Stromal cell of bone marrow (primary cell): ENCODE measurements around the gene ZFYVE28.
"Not testable (repeated sequence)": the region's sequence is repeated elsewhere in the genome, so short reads cannot be mapped to it uniquely, and the experiment has no call there.

Experiments
- DNase-seq: peaks from one replicate; pipeline ENCODE4 v3.0.0-alpha.2; 2012; ENCODE audit warnings: low read depth

The ZFYVE28 gene

GRCh38 chr4:2446656-2447564, 28.5 kb upstream of the ZFYVE28 start:
- no peak for DNase-seq

DNA sequence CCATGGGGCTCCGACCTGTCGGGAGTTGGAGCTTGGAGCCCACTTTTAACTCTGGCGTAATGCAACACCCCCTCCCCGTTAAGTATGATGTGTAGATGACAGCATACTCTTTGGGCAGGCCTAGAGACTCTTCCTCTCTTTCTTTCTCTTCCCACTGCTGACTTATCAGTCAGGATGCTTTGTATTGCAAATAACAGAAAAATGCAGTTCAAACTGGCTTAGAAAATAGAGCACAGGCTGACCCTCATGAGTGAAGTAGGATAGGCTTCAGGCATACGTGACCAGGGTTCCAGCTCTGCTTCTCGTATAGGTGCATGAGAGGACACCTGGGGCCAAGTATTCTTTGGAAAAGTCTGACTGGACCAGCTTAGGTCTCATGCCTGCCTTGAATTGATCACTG, 27.1 kb upstream of the ZFYVE28 start:
- no peak for DNase-seq

GRCh38 chr4:2445130-2445529, 26.7 kb upstream of the ZFYVE28 start:
- no peak for DNase-seq

DNA sequence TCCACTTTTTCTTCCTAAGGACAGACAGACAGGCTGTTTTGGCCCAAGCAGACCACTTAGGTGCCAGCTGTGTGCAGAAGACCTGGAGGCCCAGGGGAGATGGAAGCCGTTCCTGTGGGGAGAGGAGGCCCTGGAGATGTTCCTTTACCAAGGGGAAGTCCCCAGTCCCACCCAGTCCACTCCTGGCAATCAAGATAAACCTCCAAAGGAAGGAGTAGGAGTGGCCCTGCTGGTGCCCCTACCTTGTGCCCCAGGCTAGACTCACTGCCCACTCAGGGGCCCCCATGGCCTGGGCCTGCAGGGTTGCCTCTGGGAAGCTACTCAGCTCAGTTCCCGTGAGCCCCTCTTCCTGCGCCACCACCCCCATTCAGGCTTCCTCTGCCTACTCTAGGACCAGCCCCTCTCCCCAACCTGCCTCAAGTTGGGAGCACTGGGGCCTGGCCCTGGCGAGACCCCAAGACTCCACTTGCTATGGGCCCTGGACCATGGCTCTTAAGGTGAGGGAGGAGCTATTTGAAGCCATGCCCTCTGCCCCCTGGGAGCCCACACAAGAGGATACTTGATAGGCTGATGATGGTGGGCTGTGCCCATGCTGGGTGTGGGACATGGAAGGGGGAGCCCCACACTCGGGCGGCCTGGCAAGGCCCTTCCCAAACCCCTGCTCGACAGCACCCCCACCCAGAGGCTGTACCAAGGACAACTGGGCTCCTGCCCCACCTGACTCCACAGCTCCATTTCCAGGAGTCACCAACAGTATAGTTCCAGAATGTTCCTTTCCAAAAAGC, 25.7 kb upstream of the ZFYVE28 start:
- DNase-seq: no peak

DNA sequence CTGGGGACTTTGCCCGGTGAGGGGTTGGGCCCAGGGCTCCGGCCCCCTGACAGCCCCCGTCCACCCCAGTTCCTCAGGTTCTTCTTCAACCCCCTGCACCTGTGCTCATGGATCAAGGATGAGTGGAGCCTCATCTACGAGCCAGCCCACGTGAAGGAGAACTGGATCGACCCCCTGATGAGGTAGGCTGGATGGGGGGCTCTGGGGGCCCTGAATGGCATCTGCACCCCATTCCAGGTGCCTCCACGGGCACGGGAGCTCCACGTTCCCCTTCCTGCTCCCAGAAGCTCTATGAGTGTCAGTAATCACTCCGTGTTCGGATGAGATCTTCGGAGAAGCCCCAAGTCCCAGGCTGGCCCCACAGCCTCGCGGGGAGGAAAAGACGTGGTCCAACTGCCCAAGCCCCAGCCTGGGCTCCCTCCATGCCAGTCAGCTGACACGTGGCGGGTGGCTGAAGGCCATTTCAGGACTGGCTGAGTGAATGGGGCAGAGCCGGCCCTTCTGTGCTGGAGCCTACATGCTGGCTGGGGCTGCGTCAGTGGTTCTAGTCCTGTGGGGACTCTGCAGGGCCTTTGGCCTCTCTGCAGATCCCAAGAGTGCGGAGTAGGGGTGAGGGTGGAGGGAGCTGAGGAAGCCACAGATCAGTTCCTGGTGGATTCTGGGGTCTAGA, 24.8 kb upstream of the ZFYVE28 start:
- no peak for DNase-seq

DNA sequence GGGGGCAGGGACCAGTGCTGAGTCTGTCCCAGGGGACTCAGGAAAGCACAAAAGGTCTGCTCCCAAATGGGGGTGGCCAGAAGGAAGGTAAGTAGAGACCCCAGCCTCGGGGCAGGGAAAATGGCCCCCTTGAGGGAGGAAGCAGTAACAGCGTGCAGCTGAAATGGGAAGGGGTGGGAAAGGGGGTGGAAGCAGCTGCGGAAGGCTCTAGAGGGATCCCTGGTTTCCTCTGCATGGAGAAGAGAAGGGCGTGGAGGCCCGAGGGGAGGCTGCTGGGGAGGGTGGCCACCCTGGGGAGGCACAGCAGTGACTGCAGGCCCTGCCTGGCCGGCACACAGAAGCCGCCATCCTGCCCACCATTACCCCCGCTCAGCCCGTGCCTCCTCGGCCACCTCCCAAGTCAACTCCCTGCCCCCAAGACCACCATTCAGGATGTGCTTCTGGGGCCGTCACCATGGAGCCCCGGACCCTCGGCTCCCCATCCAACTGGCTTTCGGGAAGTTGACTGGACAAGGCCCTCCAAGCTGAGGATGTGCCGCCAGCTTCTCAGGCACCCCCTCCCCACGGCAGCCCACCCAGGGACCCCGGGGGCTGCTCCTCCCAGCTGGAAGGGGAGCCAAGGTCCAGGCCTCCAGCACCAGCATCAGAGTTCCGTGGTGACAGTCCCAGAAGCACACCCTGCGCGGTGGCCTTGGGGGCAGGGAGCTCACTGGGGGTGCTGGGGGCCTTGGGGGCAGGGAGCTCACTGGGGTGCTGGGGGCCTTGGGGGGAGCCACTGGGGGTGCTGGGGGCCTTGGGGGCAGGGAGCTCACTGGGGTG, 23.9 kb upstream of the ZFYVE28 start:
- DNase-seq: no peak

DNA sequence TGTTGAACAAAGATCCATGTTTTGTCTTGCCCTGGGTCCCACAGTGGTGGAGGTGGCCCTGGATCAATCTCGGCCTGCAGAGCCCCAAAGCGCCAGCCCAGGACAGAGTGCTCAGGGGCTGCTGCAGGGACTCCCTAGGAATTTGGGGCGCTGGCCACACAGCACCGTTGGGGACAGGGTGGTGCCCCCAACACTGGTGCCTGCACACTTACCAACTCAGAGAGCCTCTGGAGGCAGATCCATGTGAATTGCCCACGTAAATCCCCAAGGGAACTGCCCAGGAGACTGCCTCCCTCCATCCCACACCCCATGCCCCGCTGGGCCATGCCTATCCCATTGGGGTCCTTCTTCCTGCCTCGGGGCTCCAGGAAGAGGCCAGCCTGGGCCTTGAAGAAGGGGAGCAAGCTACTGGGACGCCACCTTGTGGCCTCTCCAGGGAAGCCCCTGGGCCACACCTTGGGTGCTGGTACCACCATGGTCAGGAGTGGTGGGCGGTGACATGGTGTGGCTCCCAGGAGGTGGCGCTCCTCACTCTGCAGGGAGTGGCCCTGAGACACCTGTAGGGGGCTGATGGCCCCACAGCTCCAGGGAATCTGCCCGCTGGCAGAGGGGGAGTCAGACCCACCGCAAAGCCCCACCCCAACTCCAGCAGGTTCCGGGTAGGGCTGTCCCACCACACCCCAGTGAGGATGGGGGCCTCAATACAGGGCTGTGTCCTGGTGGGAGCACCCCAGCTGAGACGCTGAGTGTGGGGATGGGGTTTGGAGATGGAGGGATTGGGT, 23.1 kb upstream of the ZFYVE28 start:
- DNase-seq: no peak

- no peak for DNase-seq
Observed at GRCh38 chr4:2438822-2439718, 20.6 kb upstream of the ZFYVE28 start.

- DNase-seq: no peak
Observed at GRCh38 chr4:2437475-2438215, 19.2 kb upstream of the ZFYVE28 start.

DNA sequence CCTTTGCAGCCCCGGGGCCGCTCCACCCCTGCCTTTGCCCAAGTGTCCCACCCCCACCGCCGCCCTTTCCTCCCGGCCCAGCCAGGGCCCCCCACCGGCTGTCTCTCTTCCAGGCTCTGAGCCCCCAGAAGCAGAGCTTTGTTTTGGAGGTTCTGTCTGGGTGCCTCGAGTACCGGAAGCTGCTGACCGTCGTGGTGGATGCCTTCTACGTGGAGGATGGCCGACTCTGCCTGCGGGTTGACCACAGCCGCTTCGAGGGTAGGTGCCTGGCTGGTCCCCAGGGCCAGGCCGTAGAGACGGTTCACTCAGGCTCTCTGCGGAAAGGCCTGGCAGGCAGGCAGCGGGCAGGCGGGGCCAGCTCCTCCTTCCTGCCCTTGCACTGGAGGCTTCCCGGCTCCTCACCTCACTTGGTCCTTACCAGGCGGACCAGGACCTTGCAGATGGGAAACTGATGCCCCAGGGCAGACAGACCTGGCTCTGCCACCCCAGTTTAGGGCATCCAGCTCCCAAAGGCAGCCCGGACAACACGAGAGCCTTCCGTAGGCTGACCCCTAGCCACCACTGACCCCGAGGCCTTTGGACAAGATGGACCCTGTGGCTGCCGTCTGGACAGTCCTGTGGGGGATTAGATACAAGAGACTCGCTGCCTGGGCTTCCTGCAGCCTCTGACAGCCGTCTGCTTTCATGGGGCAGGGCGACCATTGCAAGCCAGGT, 18.5 kb upstream of the ZFYVE28 start:
- no peak for DNase-seq

GRCh38 chr4:2436301-2436700, 17.9 kb upstream of the ZFYVE28 start:
- DNase-seq: no peak

DNA sequence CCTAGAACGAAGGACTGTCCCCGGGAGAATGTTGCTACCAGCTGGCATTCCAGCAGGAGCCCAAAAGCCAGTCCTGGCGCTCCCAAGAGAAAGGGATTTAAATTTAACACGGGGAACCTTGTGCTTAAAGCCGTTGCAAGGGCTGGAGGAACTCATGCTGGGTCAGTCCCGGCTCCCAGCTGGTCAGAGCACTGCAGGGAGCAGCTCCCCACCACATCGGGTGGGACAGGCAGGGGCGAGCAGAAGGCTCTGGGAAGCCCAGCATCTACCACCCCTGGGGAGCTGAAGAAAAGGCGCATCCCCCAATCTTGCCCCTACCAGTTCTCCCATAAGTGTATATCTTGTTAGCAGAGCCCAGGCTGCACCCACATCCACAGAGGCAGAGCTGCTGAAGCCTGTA, 16.0 kb upstream of the ZFYVE28 start:
- DNase-seq: no peak

- no peak for DNase-seq
Observed at GRCh38 chr4:2433609-2434350, 15.3 kb upstream of the ZFYVE28 start.

- DNase-seq: no peak
Observed at GRCh38 chr4:2432991-2433530, 14.6 kb upstream of the ZFYVE28 start.

DNA sequence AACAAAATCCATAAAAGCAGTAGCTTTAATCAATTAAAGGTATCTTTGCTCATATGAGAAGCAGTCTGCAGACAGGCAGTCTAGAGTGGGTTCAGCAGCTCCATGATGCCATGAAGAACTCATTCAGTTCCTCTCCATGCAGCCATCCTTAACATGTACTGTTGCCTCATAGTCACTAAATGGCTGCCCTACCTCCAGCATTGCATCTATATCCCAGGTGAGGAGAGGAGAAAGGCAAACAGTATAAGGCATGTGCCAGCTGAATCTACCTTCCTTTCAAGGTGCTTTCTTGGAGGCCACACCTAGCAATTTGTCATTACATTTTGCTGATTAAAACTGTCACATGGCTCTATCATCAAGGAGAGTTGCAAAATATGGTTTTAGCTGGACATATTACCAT, 13.6 kb upstream of the ZFYVE28 start:
- no peak for DNase-seq

- not testable (repeated sequence) for DNase-seq
Observed at GRCh38 chr4:2429945-2430757, 11.7 kb upstream of the ZFYVE28 start.
